NCI-H1436 (cell line): ENCODE measurements around the gene MMAB.

Experiments used
- DNase-seq: peaks from one replicate; lab custom pipeline; 2025; lab: John Stamatoyannopoulos, UW

MMAB gene

GRCh38 chr12:109559200-109559505 is 14.2 kb downstream of the MMAB start:
- DNase-seq = no peak

- DNase-seq = no peak
Observed at GRCh38 chr12:109558374-109559199, 14.7 kb downstream of the MMAB start.

GRCh38 chr12:109557805-109558204 is 15.5 kb downstream of the MMAB start:
- DNase-seq = no peak

GRCh38 chr12:109557200-109557599 is 16.1 kb downstream of the MMAB start:
- DNase-seq = no peak

GRCh38 chr12:109555431-109556315 is 17.6 kb downstream of the MMAB start:
- no peak for DNase-seq

GRCh38 chr12:109554761-109555160 is 18.5 kb downstream of the MMAB start:
- DNase-seq = no peak

GRCh38 chr12:109553906-109554500 is 19.3 kb downstream of the MMAB start:
- no peak for DNase-seq

GRCh38 chr12:109553483-109553882 is 19.8 kb downstream of the MMAB start:
- no peak for DNase-seq

GRCh38 chr12:109552971-109553370 is 20.3 kb downstream of the MMAB start:
- no peak for DNase-seq

GRCh38 chr12:109551108-109551507 is 22.2 kb downstream of the MMAB start:
- no peak for DNase-seq

- DNase-seq = no peak
Observed at GRCh38 chr12:109550281-109550680, 23.0 kb downstream of the MMAB start.

- DNase-seq = no peak
Observed at GRCh38 chr12:109549613-109550270, 23.6 kb downstream of the MMAB start.

GRCh38 chr12:109548258-109548657 is 25.0 kb downstream of the MMAB start:
- DNase-seq = no peak

- no peak for DNase-seq
Observed at GRCh38 chr12:109547286-109547685, 26.0 kb downstream of the MMAB start.

GRCh38 chr12:109545826-109546225 is 27.5 kb downstream of the MMAB start:
- no peak for DNase-seq

GRCh38 chr12:109544955-109545531 is 28.3 kb downstream of the MMAB start:
- DNase-seq = no peak

- no peak for DNase-seq
Observed at GRCh38 chr12:109542876-109543275, 30.4 kb downstream of the MMAB start.

- DNase-seq = no peak
Observed at GRCh38 chr12:109542014-109542413, 31.3 kb downstream of the MMAB start.

- DNase-seq = no peak
Observed at GRCh38 chr12:109541413-109541726, 31.9 kb downstream of the MMAB start.

GRCh38 chr12:109540526-109541412 is 32.5 kb downstream of the MMAB start:
- DNase-seq = no peak

- no peak for DNase-seq
Observed at GRCh38 chr12:109539508-109539907, 33.8 kb downstream of the MMAB start.
